HG03025 (cell line): Measurements from ENCODE around the gene TCEAL4.
A peak's percentile ranks its signal among the peaks of the same experiment; 100 is the strongest.
"Not testable (repeated sequence)": the region's sequence is repeated elsewhere in the genome, so short reads cannot be mapped to it uniquely, and the experiment has no call there.

Experiments
- ATAC-seq: cut with Tn5 transposase; IDR thresholded peaks from one replicate; pipeline ENCODE4 v1.9.1; 2021; ENCODE audit warnings: mild to moderate bottlenecking, moderate library complexity; ENCODE audit not compliant: unreplicated experiment, low FRiP score

The TCEAL4 gene

DNA sequence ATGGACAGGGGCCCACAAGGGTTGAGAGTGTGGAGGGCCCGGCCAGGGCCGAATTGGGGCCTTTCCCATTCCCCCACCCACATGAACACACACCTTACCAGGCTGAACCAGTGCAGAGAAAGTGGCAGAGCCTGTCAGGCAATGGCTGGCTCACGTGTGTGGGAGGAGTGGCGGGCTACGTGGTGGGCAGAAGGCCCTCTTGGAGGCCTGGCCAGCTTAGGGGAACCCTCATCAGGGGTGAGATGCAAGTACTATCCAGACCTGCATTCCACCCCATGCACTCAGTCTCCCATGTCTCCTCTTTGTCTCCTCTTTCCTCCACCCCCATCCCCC, 965 bp downstream of the TCEAL4 start:
- peak; percentile 33 for ATAC-seq

DNA sequence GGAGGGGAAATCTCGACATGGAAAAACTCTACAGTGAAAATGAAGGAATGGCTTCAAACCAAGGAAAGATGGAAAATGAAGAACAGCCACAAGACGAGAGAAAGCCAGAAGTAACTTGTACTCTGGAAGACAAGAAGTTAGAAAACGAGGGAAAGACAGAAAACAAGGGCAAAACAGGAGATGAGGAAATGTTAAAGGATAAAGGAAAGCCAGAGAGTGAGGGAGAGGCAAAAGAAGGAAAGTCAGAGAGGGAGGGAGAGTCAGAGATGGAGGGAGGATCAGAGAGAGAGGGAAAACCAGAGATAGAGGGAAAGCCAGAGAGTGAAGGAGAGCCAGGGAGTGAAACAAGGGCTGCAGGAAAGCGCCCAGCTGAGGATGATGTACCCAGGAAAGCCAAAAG, 1.3 kb downstream of the TCEAL4 start:
- no peak for ATAC-seq

DNA sequence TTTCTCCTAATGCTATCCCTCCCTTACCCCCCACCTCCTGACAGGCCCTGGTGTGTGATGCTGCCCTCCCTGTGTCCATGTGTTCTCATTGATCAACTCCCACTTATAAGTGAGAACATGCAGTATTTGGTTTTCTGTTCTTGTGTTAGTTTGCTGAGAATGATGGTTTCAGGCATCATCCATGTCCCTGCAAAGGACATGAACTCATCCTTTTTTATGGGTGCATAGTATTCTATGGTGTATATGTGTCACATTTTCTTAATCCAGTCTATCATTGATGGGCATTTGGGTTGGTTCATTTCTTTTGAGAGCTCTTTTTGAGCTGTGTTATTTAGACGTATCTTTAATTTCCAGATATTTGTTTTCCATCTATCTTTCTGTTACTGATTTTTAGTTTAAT, 7.0 kb downstream of the TCEAL4 start:
- not testable (repeated sequence) for ATAC-seq

DNA sequence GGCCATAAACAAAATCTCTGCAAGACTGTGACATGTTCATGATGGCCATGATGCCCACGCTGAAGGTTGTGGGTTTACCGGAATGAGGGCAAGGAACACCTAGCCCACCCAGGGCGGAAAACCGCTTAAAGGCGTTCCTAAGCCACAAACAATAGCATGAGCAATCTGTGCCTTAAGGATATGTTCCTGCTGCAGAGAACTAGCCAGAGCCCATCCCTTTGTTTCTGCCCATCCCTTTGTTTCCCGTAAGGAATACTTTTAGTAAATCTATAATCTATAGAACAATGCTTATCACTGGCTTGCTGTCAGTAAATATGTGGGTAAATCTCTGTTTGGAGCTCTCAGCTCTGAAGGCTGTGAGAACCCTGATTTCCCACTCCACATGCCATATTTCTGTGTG, 9.9 kb downstream of the TCEAL4 start:
- not testable (repeated sequence) for ATAC-seq

DNA sequence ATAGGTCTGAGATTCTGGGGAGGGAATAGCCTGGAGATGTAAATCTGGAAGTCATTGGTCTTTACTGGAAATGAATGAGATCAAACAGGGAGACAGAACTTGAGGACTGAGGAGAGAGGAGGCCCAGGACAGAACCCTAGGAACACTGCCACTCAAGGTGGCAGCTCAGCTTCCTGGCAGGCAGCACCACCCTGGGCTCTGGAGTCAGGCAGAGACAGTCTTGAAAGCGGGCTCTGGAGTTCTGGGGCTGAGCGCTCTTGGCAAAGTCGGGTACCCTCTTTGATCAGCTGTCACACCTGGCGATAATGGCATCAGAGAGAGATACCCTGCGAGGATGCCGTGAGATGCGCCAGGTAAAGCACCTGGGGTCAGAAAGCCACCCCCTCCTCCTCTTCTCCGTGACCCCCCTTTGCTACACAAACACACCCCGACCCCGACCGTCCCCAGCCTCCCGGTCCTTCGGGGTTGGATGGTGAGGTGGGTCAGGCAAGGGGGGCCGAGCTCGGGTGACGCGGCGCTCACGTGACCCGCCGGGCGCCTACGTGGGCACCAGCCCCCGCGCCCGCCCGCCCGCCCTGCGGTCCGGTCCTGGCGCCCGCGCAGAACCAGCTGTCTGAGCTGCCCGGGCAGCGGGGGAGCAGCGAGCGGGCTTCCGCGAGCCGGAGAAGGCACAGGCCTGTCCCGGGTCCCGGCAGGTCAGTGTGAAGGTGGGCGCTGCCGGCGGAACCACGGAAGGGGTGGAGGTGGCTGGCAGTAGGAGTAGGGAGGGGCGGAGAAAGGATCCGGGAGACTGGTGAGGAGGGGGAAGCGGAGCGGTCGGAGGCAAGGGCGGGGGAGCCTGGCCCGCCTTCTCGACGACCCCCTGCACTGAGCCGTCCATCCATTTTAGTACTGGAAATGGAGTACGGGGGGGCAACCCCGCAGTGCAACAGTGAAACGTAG, 22.3 kb downstream of the TCEAL4 start, which contains the start of gene TCEAL3:
Gene TCEAL3, plus strand, starts transcription at position 600 of the 942 bp plus-strand sequence. CDS start 1,102 bp downstream, outside the sequence.
- peak; percentile 65 for ATAC-seq

DNA sequence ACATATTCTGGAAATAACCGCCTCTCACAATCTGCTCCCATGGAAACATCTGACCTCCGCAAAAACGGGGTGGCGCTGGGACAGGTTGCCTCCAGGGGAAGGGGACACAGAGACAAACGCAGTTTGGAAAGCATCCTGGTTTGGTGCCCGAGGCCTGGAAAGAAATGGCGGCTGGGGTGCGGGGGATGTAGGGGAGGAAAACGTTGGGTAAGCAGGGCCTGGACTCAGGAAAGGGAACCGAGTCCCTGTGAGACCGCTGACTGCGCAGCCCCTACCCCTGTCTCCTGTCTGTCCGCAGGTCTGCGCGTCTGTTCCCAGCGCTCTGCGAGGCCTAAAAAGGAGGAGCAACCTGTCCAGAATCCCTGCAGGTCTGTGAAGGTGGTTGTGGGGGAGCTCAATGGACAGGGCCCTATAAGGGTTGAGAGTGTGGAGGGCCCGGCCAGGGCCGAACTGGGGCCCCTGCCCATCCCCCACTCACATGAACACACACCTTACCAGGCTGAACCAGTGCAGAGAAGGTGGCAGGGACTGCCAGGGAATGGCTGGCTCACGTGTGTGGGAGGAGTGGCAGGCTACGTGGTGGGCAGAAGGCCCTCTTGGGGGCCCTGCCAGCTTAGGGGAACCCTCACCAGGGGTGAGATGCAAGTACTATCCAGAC, 23.1 kb downstream of the TCEAL4 start:
- no peak for ATAC-seq

DNA sequence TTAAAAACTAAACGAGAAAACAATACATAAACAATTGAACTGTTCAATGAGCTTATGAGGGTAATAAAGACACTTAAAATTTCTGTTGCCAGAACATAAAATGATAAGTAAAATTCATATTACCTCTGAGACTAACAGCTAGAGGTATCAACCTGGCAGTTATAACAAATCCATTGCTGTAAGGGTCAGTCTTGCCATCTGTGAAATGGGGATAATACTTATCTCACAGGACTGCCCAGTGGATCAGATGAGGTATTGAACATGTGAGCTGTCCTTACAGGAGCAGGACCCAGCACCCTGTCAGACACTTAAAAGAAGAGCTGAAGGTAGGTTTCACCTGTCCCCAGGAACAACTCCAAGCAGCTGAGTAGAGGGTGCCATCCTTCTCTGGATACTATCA, 25.0 kb downstream of the TCEAL4 start:
- ATAC-seq: no peak

DNA sequence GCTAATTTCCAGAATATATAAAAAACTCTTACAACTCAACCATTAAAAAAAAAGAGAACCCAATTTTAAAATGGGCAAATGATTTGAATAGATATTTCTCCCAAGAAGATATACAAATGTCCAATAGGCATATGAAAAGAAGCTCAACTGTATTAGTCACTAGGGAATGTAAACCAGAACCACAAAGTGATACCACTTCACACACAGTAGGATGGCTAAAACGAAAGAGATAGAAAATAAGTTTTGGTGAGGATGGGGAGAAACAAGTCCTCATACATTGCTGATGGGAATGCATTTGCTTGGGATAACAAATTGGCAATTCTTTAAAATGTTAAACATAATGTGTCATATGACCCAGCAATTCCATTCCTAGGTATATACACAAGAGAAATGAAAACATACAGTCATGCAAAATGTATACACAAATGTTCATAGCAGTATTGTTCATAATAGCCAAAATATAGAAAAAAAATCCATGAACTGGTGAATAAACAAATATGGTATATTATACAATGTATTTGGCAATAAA, 28.1 kb downstream of the TCEAL4 start:
- ATAC-seq: no peak

DNA sequence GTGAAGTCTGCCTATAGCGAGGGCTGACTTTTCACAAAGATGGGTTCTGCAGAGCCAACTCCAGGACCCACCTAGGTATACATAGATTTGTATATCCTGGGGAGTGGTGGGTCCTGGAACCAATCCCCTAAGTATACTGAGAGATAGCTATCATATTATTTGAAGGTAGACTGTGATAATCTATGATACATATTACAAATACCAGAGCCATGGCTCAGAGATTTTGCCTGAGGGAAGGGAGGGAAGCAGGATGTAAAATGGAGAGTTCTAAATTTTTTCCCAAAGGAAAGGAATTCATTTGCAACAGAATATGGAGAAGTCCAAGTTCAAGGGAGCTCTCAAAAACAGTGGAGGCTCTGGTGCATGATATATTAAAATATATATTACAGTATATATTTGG, 29.7 kb downstream of the TCEAL4 start:
- ATAC-seq: no peak

DNA sequence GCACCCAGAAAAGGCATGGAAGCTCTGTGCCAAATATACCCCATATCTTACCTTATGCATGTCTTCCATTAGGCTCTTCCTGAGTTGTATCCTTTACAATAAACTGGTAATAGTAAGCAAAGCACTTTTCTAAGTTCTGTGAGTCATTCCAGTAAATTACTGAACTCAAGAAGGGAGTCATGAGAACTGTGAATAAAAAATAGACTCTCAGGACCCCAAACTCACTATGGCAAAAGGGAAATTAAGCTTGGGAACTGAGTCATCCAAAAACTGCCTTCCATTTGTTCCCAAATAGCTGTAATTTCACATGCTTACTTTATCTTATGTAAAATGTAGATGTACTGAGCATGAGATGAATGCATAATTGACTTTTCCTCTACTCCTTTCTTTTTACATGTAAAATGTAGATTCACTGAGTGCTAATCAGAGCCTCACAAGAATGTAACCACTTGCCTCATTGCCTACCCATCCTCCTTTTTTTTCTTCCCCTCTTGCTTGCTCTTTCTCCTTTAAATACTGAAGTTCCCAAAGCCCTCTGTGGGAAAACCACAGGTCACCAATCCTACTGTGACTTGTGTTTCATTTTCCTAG, 30.6 kb downstream of the TCEAL4 start:
- ATAC-seq: no peak

DNA sequence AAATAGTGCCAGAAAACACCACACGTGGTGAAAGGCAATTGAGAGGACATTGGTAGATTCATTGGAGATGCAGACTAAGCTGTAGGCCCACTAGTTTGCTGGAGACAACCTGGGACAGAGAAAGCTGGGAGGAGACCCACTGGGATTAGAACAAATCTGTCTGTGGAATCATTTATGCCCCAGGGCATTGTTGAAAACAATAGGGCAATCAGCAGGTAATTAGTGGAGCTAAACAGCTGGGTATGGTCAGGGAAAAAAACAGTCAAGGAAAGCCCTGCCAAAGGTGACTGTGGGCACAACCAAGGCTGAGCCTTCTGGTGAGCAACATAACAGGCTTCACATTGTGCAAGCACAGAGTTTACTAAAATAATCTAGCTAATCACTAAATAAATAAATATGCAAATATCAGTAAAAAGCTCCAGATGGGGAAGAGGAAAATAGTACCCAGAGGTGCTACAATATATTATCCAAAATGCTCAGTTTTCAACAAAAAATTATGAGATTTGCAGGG, 31.4 kb downstream of the TCEAL4 start:
- ATAC-seq: no peak

DNA sequence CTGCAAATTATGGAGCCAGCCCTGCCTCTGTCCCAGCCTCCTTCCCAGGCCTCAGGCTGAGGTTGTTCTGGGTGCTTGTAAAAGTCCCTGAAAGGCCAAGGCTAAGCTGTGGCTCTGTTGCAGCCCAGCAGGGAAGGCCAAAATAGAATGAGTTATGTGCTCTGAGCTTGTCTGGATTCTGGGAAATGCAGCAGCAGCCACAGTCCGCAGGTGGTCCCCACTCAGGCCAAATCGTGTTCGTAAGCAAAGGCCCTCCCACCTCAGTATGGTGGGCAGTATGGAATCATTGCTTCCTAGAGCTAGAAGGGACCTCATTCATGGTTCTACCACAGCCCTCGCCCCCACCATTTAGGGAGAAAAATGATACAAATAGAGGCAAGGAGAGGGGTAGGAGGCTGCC, 38.8 kb downstream of the TCEAL4 start:
- ATAC-seq: no peak

DNA sequence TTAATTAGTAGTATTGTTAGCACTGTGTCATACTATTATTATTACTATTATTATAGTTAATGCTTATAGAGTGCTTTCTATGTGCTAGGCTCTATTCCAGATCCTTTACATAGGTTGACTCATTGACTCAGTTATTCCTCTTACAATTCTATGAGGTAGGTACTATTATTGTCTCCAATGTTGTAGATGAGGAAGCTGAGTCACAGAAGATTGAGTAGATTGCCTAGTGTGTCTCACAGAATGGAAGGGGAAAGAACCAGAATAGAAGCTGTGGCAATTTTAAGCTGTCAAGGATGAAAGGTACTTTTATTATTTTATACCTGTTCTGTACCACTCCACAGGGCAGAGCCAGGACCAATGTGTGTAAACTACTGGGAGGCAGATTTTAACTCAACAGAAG, 41.5 kb downstream of the TCEAL4 start:
- no peak for ATAC-seq

DNA sequence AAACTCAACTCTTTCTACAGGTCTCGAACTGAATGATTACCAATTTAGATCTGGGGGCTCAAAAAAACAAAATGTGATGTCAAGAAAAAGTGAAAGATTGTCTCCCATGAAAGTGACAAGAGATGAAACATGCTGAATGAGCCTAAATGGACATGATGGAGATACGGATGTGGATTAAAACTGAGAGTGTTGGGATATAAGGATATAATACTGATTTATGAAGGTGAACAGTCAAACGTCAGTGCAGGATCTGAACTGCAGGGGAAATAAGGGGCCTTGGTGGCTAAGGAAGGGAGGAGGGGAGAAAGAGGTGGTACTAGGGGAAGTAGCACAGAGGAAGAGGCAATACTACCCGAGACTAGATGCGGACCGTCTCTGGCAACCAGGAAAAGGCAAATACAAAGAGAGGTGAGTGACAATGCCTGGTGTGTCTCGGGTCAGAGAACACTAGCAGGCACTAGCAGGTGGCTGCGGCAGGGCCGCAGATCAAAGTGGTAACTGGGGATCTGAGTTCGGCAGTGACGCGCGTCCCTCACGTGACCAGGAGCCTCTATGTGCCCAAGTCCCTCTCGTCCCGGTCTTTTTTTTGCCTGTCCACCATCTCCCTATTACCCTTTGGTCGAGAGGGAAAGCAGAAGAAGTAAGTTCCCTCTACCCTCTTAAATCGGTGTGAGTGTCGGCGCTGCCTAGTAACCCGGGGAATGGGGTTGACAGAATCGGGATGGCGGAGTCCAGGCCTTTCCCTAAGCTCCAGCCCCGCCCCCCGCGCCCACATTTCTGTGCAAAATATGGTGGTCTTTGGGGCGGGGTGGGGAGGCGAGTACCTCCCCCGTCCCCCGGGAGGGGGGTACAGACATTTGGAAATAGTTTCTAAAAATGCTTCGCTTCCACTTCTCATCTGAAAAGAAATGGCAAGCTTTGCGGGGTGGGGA, 43.3 kb downstream of the TCEAL4 start, which contains the start of gene TCEAL1:
Gene TCEAL1, plus strand, starts transcription at position 590 of the 932 bp plus-strand sequence. CDS start 942 bp downstream, outside the sequence.
- ATAC-seq: peak; percentile 52

DNA sequence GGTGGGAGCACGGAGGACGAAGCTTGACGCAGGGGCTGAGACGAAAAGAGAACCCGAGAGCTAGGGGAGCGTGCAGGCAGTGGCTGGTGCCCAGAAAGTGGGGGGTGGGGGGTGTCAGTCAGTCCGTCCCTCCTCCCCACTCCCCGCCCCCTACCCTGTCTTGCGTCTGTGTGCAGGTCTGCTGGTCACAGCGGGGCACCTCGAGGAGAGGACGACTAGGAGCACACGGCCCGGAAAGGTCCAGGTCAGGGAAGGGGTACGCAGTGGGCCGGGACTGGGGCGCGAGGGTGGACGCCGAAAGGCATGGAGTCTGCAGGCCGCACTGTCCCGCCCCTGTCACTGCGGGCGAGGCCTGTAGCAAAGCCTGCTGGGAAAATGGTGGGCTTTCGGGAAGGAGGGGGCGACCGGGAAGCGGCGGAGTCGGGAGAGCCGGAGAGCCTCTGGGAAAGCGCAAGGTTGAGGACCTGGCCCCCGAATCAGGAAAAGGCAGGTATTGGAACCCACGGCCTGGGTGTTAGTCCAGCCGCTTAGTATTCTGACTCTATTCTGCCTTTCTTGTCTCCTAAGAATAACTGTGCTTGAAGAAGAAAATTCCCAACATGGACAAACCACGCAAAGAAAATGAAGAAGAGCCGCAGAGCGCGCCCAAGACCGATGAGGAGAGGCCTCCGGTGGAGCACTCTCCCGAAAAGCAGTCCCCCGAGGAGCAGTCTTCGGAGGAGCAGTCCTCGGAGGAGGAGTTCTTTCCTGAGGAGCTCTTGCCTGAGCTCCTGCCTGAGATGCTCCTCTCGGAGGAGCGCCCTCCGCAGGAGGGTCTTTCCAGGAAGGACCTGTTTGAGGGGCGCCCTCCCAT, 44.2 kb downstream of the TCEAL4 start:
- ATAC-seq: peak; percentile 33

DNA sequence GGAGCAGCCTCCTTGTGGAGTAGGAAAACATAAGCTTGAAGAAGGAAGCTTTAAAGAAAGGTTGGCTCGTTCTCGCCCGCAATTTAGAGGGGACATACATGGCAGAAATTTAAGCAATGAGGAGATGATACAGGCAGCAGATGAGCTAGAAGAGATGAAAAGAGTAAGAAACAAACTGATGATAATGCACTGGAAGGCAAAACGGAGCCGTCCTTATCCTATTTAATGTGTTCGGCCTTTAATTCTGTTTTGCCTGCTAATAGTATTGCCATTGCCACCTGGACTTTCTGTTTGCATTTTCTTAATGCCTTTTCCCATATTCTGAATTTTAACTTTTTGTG, 44.8 kb downstream of the TCEAL4 start:
- peak; percentile 9 for ATAC-seq

DNA sequence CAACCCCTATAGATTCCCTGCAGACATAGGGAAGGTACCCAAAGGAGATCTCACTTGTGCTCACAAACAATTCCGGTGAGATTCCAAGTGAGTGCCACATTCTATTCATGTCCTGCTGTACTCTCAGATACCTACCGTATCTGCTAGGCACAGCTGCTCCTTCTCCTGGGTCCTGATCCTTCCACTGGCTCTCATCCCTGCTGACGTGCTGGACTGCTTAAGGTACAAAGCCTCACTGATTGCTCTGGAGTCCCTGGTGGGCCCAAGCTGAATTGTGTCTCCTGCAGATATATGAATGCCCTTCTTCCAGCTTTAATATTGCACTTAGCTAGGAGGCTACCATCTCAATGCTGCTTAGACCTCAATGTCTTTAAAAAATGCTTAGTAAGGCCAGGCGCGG, 45.8 kb downstream of the TCEAL4 start:
- ATAC-seq: no peak

DNA sequence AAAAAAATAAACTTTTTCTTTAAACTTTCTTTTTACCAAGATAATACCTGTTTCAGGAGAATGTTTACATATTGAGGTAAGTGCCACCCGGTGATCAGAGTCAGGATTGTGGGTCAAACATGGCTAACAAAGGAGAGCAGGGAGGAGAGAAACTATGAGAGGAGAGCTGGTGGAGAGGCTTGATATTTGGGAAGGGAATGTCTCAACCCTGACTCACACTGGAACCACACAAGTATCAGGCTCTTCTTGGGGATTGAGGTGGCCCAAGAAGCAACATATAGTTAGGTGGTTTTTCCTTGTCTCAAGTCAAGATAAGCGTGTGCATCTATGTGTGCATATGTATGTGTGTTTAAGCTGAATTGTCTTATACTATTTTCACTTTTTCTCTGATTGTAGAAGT, 50.1 kb downstream of the TCEAL4 start:
- ATAC-seq: no peak
